ENCODE measurements around the gene COBLL1.

DNA sequence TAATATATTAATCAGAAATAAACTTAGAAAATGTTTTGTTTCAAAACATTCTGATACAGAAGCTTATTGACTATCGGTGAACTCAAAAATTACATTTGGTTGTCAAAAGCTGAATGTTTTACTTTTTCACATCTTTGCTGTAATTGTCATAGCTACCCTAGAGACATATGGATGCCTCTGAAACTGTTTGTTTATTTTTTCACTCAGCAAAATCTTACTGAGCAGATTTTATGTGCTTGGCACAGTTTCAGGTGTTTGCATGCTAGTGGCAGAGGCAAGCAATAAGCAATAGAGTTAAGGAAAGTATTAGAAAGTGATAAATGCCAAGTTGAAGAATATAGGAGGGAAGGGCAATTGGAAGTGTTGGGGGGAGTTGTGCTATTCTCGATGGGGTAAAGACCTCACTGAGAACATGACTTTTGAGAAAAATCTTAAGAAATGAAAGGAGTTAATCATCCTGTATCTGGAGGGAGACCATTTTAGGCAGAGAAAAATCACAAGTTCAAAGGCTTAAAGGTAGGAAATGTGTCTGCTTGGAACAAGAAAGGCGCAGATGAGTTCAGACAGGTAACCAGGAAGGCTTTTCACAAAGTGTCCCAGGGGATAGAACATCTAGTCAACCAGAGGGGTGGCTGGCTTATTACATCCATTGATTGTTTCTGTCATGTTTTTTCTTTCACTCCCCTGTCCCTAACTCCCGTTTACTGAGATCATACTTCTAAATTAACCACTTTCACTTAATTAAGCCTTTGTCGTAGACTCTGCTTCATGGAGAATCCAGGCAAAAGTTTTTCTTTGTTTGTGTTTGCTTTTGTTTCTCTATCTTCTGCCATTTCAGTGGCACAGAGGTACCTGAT, 27.2 kb upstream of the COBLL1 start:
- TF ChIP-seq, protein P1, sequence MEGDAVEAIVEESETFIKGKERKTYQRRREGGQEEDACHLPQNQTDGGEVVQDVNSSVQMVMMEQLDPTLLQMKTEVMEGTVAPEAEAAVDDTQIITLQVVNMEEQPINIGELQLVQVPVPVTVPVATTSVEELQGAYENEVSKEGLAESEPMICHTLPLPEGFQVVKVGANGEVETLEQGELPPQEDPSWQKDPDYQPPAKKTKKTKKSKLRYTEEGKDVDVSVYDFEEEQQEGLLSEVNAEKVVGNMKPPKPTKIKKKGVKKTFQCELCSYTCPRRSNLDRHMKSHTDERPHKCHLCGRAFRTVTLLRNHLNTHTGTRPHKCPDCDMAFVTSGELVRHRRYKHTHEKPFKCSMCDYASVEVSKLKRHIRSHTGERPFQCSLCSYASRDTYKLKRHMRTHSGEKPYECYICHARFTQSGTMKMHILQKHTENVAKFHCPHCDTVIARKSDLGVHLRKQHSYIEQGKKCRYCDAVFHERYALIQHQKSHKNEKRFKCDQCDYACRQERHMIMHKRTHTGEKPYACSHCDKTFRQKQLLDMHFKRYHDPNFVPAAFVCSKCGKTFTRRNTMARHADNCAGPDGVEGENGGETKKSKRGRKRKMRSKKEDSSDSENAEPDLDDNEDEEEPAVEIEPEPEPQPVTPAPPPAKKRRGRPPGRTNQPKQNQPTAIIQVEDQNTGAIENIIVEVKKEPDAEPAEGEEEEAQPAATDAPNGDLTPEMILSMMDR (conservative IDR thresholded peaks at IDR 0.05 in 1 of 2, IDR thresholded peaks at IDR 0.05 in 1 of 2; ENCODE audit: low read depth in 1 of 2, low read length in 2 of 2), result no peak
- TF ChIP-seq EZH2 (IDR thresholded peaks at IDR 0.05; ENCODE audit: low read length, missing control alignments), result no peak

Measured in fibroblast of lung (primary cell).